H1 (cell line): ENCODE measurements around the gene IFITM2. TPM values are rescaled to one million over a fixed set of nuclear protein-coding genes. Genes with fewer than 3 reads are reported as not detected.

Source experiments
- SP2 ChIP-seq: IDR thresholded peaks from 2 replicates; pipeline ENCODE4 v1.6.1; 2012; ENCODE audit warnings: mild to moderate bottlenecking, low read length, inconsistent platforms
- SP4 ChIP-seq: IDR thresholded peaks from 2 replicates; pipeline ENCODE4 v1.6.1; 2012; ENCODE audit warnings: low read length, inconsistent platforms
- TEAD4 ChIP-seq: IDR thresholded peaks from 2 replicates; pipeline ENCODE4 v1.6.1; 2012; ENCODE audit warnings: low read depth, low read length, inconsistent platforms, mixed read lengths
- polyA plus RNA-seq, 7 experiments: library from polyadenylated mRNA; depleted of rRNA in 3 of 7; stranded (reverse) in 5 of 7; unstranded in 2 of 7; fragments of >200 nt in 5 of 7; fragments of 200-250 nt in 2 of 7; gene quantifications; 1 replicate in 5 of 7; 2 replicates in 1 of 7; 4 replicates in 1 of 7; pipeline versions ENCODE4 v1.2.1 to v1.2.3, GENCODE V29; 2011 to 2013; ENCODE audit warnings: missing spikeins in 2 of 7, mixed read lengths in 2 of 7
- total RNA-seq: library from RNA; stranded (reverse); fragmentation: NEBNext Ultra II Directional; extraction: Animal tissue kit (Norgen Biotek cat#: 25700); gene quantifications from 2 replicates; pipeline ENCODE4 v1.2.1, GENCODE V29; 2021

Gene IFITM2
- total and polyA plus RNA-seq, 2 of the 8 experiments (the other 6 are each of a cell fraction or from before 2014, with no cell fraction given) = 399 to 764 TPM

DNA sequence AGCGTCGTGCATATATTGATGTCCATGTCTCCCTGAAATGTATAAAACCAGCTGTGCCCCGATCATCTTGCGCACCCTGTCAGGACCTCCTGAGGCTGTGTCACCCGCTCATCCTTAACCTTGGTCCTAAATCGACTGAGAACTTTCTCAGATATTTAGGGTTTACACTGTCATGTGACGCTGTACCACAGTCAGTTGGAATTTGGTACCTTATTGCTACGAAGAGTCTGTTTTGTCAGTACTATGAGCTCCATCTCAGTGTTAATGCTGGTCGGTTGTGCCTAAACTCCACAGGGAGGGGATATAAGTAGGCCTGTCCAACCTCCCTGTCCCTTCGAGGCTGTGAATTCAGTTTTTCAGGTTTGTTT lies 1.8 kb upstream of the IFITM2 start (continued):
- TF ChIP-seq SP2 (no peak), SP4 (no peak), TEAD4 (no peak)
